ENCODE results near the gene SP2. TPM values are rescaled to one million over a fixed set of nuclear protein-coding genes. Genes with fewer than 3 reads are reported as not detected.

SP2 gene
- total RNA-seq, 2 experiments from 2014 or later, result 5.8 to 22.1 TPM

DNA sequence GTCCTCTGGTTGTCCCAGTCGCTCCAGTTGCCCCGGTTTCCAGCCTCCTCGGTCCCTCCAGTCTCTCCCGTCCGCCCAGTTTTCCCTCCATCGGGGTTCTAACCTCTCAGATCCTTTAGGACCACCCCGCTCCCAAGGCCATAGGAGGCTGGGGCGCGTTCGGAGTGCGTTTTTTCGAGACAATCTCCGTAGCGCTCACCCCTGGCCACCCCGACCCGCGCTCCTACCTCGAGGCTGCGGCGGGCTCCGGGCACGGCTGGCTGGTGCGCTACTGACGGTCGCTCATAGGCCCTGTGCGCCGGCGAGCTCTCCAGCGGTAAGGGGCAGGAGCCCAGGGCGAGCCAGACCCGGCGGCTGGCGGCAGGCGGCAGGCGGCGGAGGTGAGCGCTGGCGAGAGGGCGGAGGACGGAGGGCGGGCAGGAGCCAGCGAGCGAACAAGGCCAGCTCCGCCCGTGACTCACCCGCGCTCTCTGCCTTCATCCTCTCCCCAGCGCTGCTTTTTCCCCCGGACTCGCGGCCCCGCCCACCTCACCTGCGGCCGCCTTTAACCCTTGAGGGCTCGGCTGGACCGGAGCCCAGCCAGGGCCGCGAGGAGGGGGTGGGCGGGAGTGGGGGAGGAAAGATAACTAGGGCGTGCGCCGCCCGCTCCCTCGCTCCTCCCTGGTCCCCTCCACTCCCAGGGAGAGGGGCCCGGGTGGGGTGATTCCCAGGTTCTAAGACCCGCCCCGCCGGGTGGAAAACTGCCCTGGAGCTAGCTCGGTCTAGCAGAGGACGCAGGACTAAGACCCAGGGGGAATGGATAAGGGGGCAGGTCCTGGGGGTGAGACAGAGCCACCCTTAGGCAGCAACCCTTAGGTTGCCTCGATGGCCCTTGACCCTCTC, 45.1 kb upstream of the SP2 start, which contains the start of gene SP6:
SP6 (minus strand) TSS at position 472 of the 882 bp plus-strand sequence. CDS start 2,734 bp downstream, outside the sequence.
- no peak within 1 kb of the TSS for H2AFZ ChIP-seq (ENCODE audit: low read length)
- no TSS peak for BruUV-seq (replicated peaks)
- H3K79me2 ChIP-seq (ENCODE audit: insufficient read depth, low read depth, low read length), result no peaks in the 10 kb centered on the region
- ChIA-PET POLR2A (no interaction called here), CTCF (ENCODE audit: unreplicated experiment) (no interaction called here)
- no peak for TF ChIP-seq EZH2phosphoT487 (IDR thresholded peaks at IDR 0.05; ENCODE audit: borderline replicate concordance, low read depth, low read length)
- TF ChIP-seq, protein P1, sequence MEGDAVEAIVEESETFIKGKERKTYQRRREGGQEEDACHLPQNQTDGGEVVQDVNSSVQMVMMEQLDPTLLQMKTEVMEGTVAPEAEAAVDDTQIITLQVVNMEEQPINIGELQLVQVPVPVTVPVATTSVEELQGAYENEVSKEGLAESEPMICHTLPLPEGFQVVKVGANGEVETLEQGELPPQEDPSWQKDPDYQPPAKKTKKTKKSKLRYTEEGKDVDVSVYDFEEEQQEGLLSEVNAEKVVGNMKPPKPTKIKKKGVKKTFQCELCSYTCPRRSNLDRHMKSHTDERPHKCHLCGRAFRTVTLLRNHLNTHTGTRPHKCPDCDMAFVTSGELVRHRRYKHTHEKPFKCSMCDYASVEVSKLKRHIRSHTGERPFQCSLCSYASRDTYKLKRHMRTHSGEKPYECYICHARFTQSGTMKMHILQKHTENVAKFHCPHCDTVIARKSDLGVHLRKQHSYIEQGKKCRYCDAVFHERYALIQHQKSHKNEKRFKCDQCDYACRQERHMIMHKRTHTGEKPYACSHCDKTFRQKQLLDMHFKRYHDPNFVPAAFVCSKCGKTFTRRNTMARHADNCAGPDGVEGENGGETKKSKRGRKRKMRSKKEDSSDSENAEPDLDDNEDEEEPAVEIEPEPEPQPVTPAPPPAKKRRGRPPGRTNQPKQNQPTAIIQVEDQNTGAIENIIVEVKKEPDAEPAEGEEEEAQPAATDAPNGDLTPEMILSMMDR (conservative IDR thresholded peaks at IDR 0.05; ENCODE audit: low read length), result no peak
- no peaks in the 10 kb centered on the region for H3K9me2 ChIP-seq (ENCODE audit: insufficient read depth, low read length)
- no peaks in the 10 kb centered on the region for H3K9me3 ChIP-seq (ENCODE audit: low read length)
- H3K27ac ChIP-seq (ENCODE audit: low read depth, low read length, poor library complexity, severe bottlenecking), result no peak within 1 kb of the TSS
- H3K4me3 ChIP-seq (ENCODE audit: low read depth, low read length, poor library complexity, severe bottlenecking), result no peak within 1 kb of the TSS
- no peaks in the 10 kb centered on the region for H3K36me3 ChIP-seq (ENCODE audit: insufficient read depth, low read length)
- no peak for DNase-seq (ENCODE audit: low spot score)
- intact Hi-C loops (cut with micrococcal nuclease; ENCODE audit: unreplicated experiment), result no loop called here
- no peak within 1 kb of the TSS for H3K4me2 ChIP-seq (ENCODE audit: low read length)
- no peaks in the 10 kb centered on the region for H3K4me1 ChIP-seq (ENCODE audit: insufficient read depth, low read length, poor library complexity, severe bottlenecking)
- no peaks in the 10 kb centered on the region for H4K20me1 ChIP-seq (ENCODE audit: insufficient read depth, low read length)

- ChIA-PET POLR2A (no interaction called here), CTCF (ENCODE audit: unreplicated experiment) (no interaction called here)
- H3K9me3 ChIP-seq (ENCODE audit: low read length), result no peaks in the 10 kb centered on the region
- H3K4me3 ChIP-seq (ENCODE audit: low read depth, low read length, poor library complexity, severe bottlenecking), result no peak overlapping the region
- H3K9me2 ChIP-seq (ENCODE audit: insufficient read depth, low read length), result no peaks in the 10 kb centered on the region
- BruUV-seq (replicated peaks), result no TSS peak
- no peak for DNase-seq (ENCODE audit: low spot score)
- H4K20me1 ChIP-seq (ENCODE audit: insufficient read depth, low read length), result no peaks in the 10 kb centered on the region
- intact Hi-C loops (cut with micrococcal nuclease; ENCODE audit: unreplicated experiment), result no loop called here
- no peaks in the 10 kb centered on the region for H3K79me2 ChIP-seq (ENCODE audit: insufficient read depth, low read depth, low read length)
- no peak overlapping the region for H3K4me2 ChIP-seq (ENCODE audit: low read length)
- H3K36me3 ChIP-seq (ENCODE audit: insufficient read depth, low read length), result no peaks in the 10 kb centered on the region
- TF ChIP-seq, protein P1 (conservative IDR thresholded peaks at IDR 0.05; ENCODE audit: low read length), result no peak
- TF ChIP-seq EZH2phosphoT487 (IDR thresholded peaks at IDR 0.05; ENCODE audit: borderline replicate concordance, low read depth, low read length), result no peak
- H3K4me1 ChIP-seq (ENCODE audit: insufficient read depth, low read length, poor library complexity, severe bottlenecking), result no peaks in the 10 kb centered on the region
- H3K27ac ChIP-seq (ENCODE audit: low read depth, low read length, poor library complexity, severe bottlenecking), result no peak overlapping the region
- H2AFZ ChIP-seq (ENCODE audit: low read length), result no peak overlapping the region
Measured at GRCh38 chr17:47851764-47852112, 44.3 kb upstream of the SP2 start.
